Fibroblast of lung (primary cell): Measurements from ENCODE around the gene REX1BD.
A peak's percentile ranks its signal among the peaks of the same experiment; 100 is the strongest.

Experiments used
- CTCF ChIP-seq, 2 donors: IDR thresholded peaks in 1 of 2; conservative IDR thresholded peaks in 1 of 2; 1 replicate in 1 of 2; 2 replicates in 1 of 2; pipeline ENCODE4 v1.5.1; 2011 to 2012; ENCODE audit warnings: low read length in 2 of 2, control low read depth in 1 of 2, inconsistent platforms in 1 of 2, low read depth in 1 of 2, mild to moderate bottlenecking in 1 of 2
- EZH2 ChIP-seq: IDR thresholded peaks from 2 replicates; pipeline ENCODE4 v1.5.1; 2012; ENCODE audit warnings: low read length, control low read depth, mild to moderate bottlenecking; ENCODE audit errors: missing control alignments

- TF ChIP-seq CTCF (conservative IDR thresholded peaks at IDR 0.05 in 1 of 2, IDR thresholded peaks at IDR 0.05 in 1 of 2; ENCODE audit: low read depth in 1 of 2, low read length in 2 of 2) (no peak), EZH2 (peak; percentile 93)
Observed at GRCh38 chr19:18607226-18608101, 18.9 kb downstream of the REX1BD start.
